Measurements from ENCODE around the gene PURA.

The PURA gene

GRCh38 chr5:140145256-140145655, 31.3 kb downstream of the PURA start (continued):
- no peak for TF ChIP-seq MEIS1 (CRISPR knock-in tag; IDR thresholded peaks at IDR 0.05; ENCODE audit: borderline replicate concordance)
- peak; percentile 39; the same call in 1 of the 2 replicates for TF ChIP-seq GLIS1 (tag by site-specific recombination; IDR thresholded peaks at IDR 0.05)
- no peak for TF ChIP-seq ZNF354C (tag by site-specific recombination; IDR thresholded peaks at IDR 0.05; ENCODE audit: borderline replicate concordance, low read depth)
- no peak for TF ChIP-seq ZNF558 (tag by site-specific recombination; IDR thresholded peaks at IDR 0.05)
- TF ChIP-seq, protein P1, sequence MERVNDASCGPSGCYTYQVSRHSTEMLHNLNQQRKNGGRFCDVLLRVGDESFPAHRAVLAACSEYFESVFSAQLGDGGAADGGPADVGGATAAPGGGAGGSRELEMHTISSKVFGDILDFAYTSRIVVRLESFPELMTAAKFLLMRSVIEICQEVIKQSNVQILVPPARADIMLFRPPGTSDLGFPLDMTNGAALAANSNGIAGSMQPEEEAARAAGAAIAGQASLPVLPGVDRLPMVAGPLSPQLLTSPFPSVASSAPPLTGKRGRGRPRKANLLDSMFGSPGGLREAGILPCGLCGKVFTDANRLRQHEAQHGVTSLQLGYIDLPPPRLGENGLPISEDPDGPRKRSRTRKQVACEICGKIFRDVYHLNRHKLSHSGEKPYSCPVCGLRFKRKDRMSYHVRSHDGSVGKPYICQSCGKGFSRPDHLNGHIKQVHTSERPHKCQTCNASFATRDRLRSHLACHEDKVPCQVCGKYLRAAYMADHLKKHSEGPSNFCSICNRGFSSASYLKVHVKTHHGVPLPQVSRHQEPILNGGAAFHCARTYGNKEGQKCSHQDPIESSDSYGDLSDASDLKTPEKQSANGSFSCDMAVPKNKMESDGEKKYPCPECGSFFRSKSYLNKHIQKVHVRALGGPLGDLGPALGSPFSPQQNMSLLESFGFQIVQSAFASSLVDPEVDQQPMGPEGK (tag by site-specific recombination; IDR thresholded peaks at IDR 0.05) = no peak
- no peak for TF ChIP-seq ZNF521 (tag by site-specific recombination; IDR thresholded peaks at IDR 0.05)
- no peak for TF ChIP-seq TSHZ1 (tag by site-specific recombination; IDR thresholded peaks at IDR 0.05; ENCODE audit: borderline replicate concordance)
- TF ChIP-seq, protein P2, sequence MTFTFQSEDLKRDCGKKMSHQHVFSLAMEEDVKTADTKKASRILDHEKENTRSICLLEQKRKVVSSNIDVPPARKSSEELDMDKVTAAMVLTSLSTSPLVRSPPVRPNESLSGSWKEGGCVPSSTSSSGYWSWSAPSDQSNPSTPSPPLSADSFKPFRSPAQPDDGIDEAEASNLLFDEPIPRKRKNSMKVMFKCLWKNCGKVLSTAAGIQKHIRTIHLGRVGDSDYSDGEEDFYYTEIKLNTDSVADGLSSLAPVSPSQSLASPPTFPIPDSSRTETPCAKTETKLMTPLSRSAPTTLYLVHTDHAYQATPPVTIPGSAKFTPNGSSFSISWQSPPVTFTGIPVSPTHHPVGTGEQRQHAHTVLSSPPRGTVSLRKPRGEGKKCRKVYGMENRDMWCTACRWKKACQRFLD (tag by site-specific recombination; IDR thresholded peaks at IDR 0.05) = no peak
- no peak for TF ChIP-seq ZNF600 (tag by site-specific recombination; IDR thresholded peaks at IDR 0.05)
- no peak for TF ChIP-seq KLF9 (tag by site-specific recombination; IDR thresholded peaks at IDR 0.05; ENCODE audit: low read depth)
- TF ChIP-seq, protein P3, sequence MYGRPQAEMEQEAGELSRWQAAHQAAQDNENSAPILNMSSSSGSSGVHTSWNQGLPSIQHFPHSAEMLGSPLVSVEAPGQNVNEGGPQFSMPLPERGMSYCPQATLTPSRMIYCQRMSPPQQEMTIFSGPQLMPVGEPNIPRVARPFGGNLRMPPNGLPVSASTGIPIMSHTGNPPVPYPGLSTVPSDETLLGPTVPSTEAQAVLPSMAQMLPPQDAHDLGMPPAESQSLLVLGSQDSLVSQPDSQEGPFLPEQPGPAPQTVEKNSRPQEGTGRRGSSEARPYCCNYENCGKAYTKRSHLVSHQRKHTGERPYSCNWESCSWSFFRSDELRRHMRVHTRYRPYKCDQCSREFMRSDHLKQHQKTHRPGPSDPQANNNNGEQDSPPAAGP (tag by site-specific recombination; IDR thresholded peaks at IDR 0.05) = no peak
- TF ChIP-seq PRDM6 (tag by site-specific recombination; IDR thresholded peaks at IDR 0.05) = no peak

GRCh38 chr5:140145818-140146522, 32.1 kb downstream of the PURA start:
- no peaks in the 10 kb centered on the region for H3K9me3 ChIP-seq (ENCODE audit: control insufficient read depth, insufficient read depth, low read depth, low read length)
- peak overlapping the region; percentile 8; the same call in 1 of the 2 replicates for H3K4me3 ChIP-seq (ENCODE audit: low read depth, low read length)
- CTCF ChIA-PET = interaction anchor here (0.6 to 10.4 kb wide), 21 partner anchors 9 to 823 kb away, joined by 3 to 109 read pairs (median 4); partner anchors contain the start of gene PURA
- TF ChIP-seq ZNF266 (tag by site-specific recombination; IDR thresholded peaks at IDR 0.05; ENCODE audit: low read depth) (no peak), ZNF580 (tag by site-specific recombination; IDR thresholded peaks at IDR 0.05) (no peak), ZNF394 (tag by site-specific recombination; IDR thresholded peaks at IDR 0.05; ENCODE audit: borderline replicate concordance) (no peak), SCRT2 (tag by site-specific recombination; IDR thresholded peaks at IDR 0.05) (no peak), ZNF155 (tag by site-specific recombination; IDR thresholded peaks at IDR 0.05) (no peak), SCRT1 (tag by site-specific recombination; IDR thresholded peaks at IDR 0.05; ENCODE audit: borderline replicate concordance) (no peak), ZNF354C (tag by site-specific recombination; IDR thresholded peaks at IDR 0.05; ENCODE audit: borderline replicate concordance, low read depth) (no peak), YY1 (tag by site-specific recombination; IDR thresholded peaks at IDR 0.05) (no peak), GLI2 (tag by site-specific recombination; IDR thresholded peaks at IDR 0.05; ENCODE audit: borderline replicate concordance, low read depth) (no peak), ZNF707 (tag by site-specific recombination; IDR thresholded peaks at IDR 0.05) (no peak), ZNF274 (IDR thresholded peaks at IDR 0.05; ENCODE audit: low read length) (no peak), ZNF274 (tag by site-specific recombination; IDR thresholded peaks at IDR 0.05; ENCODE audit: borderline replicate concordance) (no peak)
- TF ChIP-seq, protein P4, sequence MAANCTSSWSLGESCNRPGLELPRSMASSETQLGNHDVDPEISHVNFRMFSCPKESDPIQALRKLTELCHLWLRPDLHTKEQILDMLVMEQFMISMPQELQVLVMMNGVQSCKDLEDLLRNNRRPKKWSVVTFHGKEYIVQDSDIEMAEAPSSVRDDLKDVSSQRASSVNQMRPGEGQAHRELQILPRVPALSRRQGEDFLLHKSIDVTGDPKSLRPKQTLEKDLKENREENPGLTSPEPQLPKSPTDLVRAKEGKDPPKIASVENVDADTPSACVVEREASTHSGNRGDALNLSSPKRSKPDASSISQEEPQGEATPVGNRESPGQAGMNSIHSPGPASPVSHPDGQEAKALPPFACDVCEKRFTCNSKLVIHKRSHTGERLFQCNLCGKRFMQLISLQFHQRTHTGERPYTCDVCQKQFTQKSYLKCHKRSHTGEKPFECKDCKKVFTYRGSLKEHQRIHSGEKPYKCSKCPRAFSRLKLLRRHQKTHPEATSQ (tag by site-specific recombination; IDR thresholded peaks at IDR 0.05) = no peak

More at GRCh38 chr5:140145818-140146522, 32.1 kb downstream of the PURA start:
- no peaks in the 10 kb centered on the region for H3K4me1 ChIP-seq (ENCODE audit: control insufficient read depth, insufficient read depth, low read length)
- no peak overlapping the region for H3K27ac ChIP-seq (ENCODE audit: extremely low read depth, low read depth, low read length)
- H3K36me3 ChIP-seq (ENCODE audit: control insufficient read depth in 2 of 2, insufficient read depth in 1 of 2, low read length in 2 of 2) = no peaks in the 10 kb centered on the region
- POLR2A ChIA-PET = interaction anchor here (0.5 to 0.9 kb wide), 3 partner anchors 27 to 103 kb away, joined by 3 to 5 read pairs (median 3); partner anchors contain the start of gene NRG2
